Naive thymus-derived CD4-positive, alpha-beta T cell (primary cell): ENCODE measurements around the gene FSIP1. TPM values are rescaled to one million over a fixed set of nuclear protein-coding genes. Genes with fewer than 3 reads are reported as not detected.

ENCODE experiments used
- ATAC-seq: fragments of 150-1000 bp; cut with Tn5 transposase; 2 replicates; pipeline ENCODE4 v1.10.0; 2021; ENCODE audit warnings: mild to moderate bottlenecking, moderate library complexity
- CTCF ChIA-PET: fragments of 350-600 bp; sonication (Branson Sonifier 250); formaldehyde crosslinking; loops from one replicate; lab custom pipeline; 2021; ENCODE audit warnings: antibody characterized with exemption; lab: Charles Lee
- POLR2A ChIA-PET: fragments of 350-600 bp; sonication (Branson Sonifier 250); formaldehyde crosslinking; loops from one replicate; lab custom pipeline; 2021; ENCODE audit warnings: antibody characterized with exemption, inconsistent platforms; lab: Charles Lee
- DNase-seq, 9 donors: peaks; one replicate each; pipeline versions ENCODE4 v3.0.0 to v3.0.0-alpha.2; 2020 to 2022; ENCODE audit warnings: mixed read lengths in 1 of 9
- H3K27ac ChIP-seq: one replicate; pipeline ENCODE4 v1.7.0; 2013; ENCODE audit warnings: mild to moderate bottlenecking, low read depth, low read length, moderate library complexity
- H3K27me3 ChIP-seq, 2 donors: one replicate each; pipeline ENCODE4 v1.7.0; 2013; ENCODE audit warnings: low read length in 2 of 2, mild to moderate bottlenecking in 2 of 2, moderate library complexity in 2 of 2; ENCODE audit not compliant: control insufficient read depth in 2 of 2, insufficient read depth in 2 of 2
- H3K36me3 ChIP-seq, 3 experiments: 1 replicate in 2 of 3; 2 replicates in 1 of 3; pipeline ENCODE4 v1.7.0; 2013; ENCODE audit warnings: low read length in 3 of 3, mild to moderate bottlenecking in 3 of 3, moderate library complexity in 1 of 3; ENCODE audit not compliant: insufficient read depth in 3 of 3, control insufficient read depth in 2 of 3
- H3K4me1 ChIP-seq, 2 donors: one replicate each; pipeline ENCODE4 v1.7.0; 2013; ENCODE audit warnings: low read length in 2 of 2, mild to moderate bottlenecking in 2 of 2, moderate library complexity in 1 of 2; ENCODE audit not compliant: control insufficient read depth in 2 of 2, insufficient read depth in 2 of 2
- H3K4me3 ChIP-seq: 2 replicates; pipeline ENCODE4 v1.7.0; 2013; ENCODE audit warnings: mild to moderate bottlenecking, low read length
- H3K9me3 ChIP-seq, 3 experiments: 1 replicate in 2 of 3; 2 replicates in 1 of 3; pipeline ENCODE4 v1.7.0; 2013; ENCODE audit warnings: low read length in 3 of 3; ENCODE audit not compliant: control insufficient read depth in 2 of 3
- H3K27ac Mint-ChIP-seq, 9 donors: one replicate each; pipeline ENCODE4 v1.8.0; 2020 to 2022; ENCODE audit warnings: mixed read lengths in 9 of 9, mild to moderate bottlenecking in 8 of 9, moderate library complexity in 5 of 9, inconsistent platforms in 2 of 9
- H3K27me3 Mint-ChIP-seq, 5 donors: one replicate each; pipeline ENCODE4 v1.8.0; 2021 to 2022; ENCODE audit warnings: mixed read lengths in 5 of 5, mild to moderate bottlenecking in 1 of 5
- H3K36me3 Mint-ChIP-seq, 5 donors: one replicate each; pipeline ENCODE4 v1.8.0; 2020 to 2022; ENCODE audit warnings: mixed read lengths in 5 of 5, mild to moderate bottlenecking in 3 of 5, inconsistent platforms in 1 of 5
- H3K4me1 Mint-ChIP-seq, 7 donors: one replicate each; pipeline ENCODE4 v1.8.0; 2020 to 2022; ENCODE audit warnings: mixed read lengths in 7 of 7, mild to moderate bottlenecking in 3 of 7, inconsistent platforms in 1 of 7
- H3K4me3 Mint-ChIP-seq, 10 donors: one replicate each; pipeline ENCODE4 v1.8.0; 2020 to 2022; ENCODE audit warnings: mild to moderate bottlenecking in 10 of 10, mixed read lengths in 10 of 10, moderate library complexity in 6 of 10, inconsistent platforms in 2 of 10
- H3K9me3 Mint-ChIP-seq, 11 donors: one replicate each; pipeline ENCODE4 v1.8.0; 2020 to 2022; ENCODE audit warnings: mixed read lengths in 11 of 11, mild to moderate bottlenecking in 4 of 11, inconsistent platforms in 1 of 11, moderate library complexity in 1 of 11
- intact Hi-C, 2 donors: fragments of 100-400 bp; cut with micrococcal nuclease; formaldehyde crosslinking; loops; one replicate each; pipeline ENCODE4 v1.15.1; 2023
- polyA plus RNA-seq, 2 donors: library from polyadenylated mRNA; unstranded; fragments of 300-500 nt; fragmentation: Illumina TruSeq; gene quantifications; one replicate each; pipeline ENCODE4 v1.2.3, GENCODE V29; 2021
- total RNA-seq, 6 experiments: library from RNA in 5 of 6; stranded (reverse) in 5 of 6; gene quantifications; 1 replicate in 5 of 6; 2 replicates in 1 of 6; pipeline ENCODE4 v1.2.3 and lab custom pipeline; 2021 to 2026

Gene FSIP1
- total and polyA plus RNA-seq, 7 experiments from 2014 or later, result 0.14 to 0.51 (median 0.26) TPM; not detected in 1

- CTCF ChIA-PET, result no interaction called here
- no peak for ATAC-seq
- Mint-ChIP-seq H3K27ac (no peak overlapping the region), H3K27me3 (peaks cover 9 to 18% (median 15%) of the 10 kb centered on the region in 5 donors), H3K4me3 (no peak overlapping the region), H3K9me3 (peaks cover 0 to 3% (median 0%) of the 10 kb centered on the region in 11 donors), H3K4me1 (peaks cover 0 to 2% (median 0%) of the 10 kb centered on the region in 7 donors), H3K36me3 (no peaks in the 10 kb centered on the region)
- H3K4me3 ChIP-seq, result no peak overlapping the region
- POLR2A ChIA-PET, result no interaction called here
- H3K9me3 ChIP-seq, result no peaks in the 10 kb centered on the region
- intact Hi-C loops, result no loop called here
- no peak for DNase-seq
- H3K27me3 ChIP-seq, result no peaks in the 10 kb centered on the region
- H3K27ac ChIP-seq, result no peak overlapping the region
- H3K36me3 ChIP-seq, result no peaks in the 10 kb centered on the region
- H3K4me1 ChIP-seq, result no peaks in the 10 kb centered on the region
Measured at GRCh38 chr15:39554746-39555387, 227.8 kb downstream of the FSIP1 start.

GRCh38 chr15:39553947-39554693, 228.5 kb downstream of the FSIP1 start:
- Histone ChIP-seq H3K36me3 (no peaks in the 10 kb centered on the region), H3K4me3 (no peak overlapping the region), H3K27me3 (no peaks in the 10 kb centered on the region), H3K9me3 (no peaks in the 10 kb centered on the region), H3K4me1 (no peaks in the 10 kb centered on the region), H3K27ac (no peak overlapping the region)
- peaks cover 9 to 21% (median 15%) of the 10 kb centered on the region in 5 donors for H3K27me3 Mint-ChIP-seq
- DNase-seq (no peak), ATAC-seq (no peak)
- H3K36me3 Mint-ChIP-seq, result no peaks in the 10 kb centered on the region
- ChIA-PET POLR2A (no interaction called here), CTCF (no interaction called here)
- no peak overlapping the region for H3K4me3 Mint-ChIP-seq
- H3K4me1 Mint-ChIP-seq, result peaks cover 0 to 2% (median 0%) of the 10 kb centered on the region in 7 donors
- H3K9me3 Mint-ChIP-seq, result peaks cover 0 to 3% (median 0%) of the 10 kb centered on the region in 11 donors
- intact Hi-C loops, result no loop called here
- no peak overlapping the region for H3K27ac Mint-ChIP-seq

- Mint-ChIP-seq H3K36me3 (no peaks in the 10 kb centered on the region), H3K27ac (no peak overlapping the region), H3K27me3 (peaks cover 10 to 28% (median 15%) of the 10 kb centered on the region in 5 donors), H3K4me1 (peaks cover 0 to 2% (median 0%) of the 10 kb centered on the region in 7 donors), H3K4me3 (no peak overlapping the region), H3K9me3 (peaks cover 0 to 3% (median 0%) of the 10 kb centered on the region in 11 donors)
- DNase-seq, result no peak
- H3K9me3 ChIP-seq, result no peaks in the 10 kb centered on the region
- no peak overlapping the region for H3K27ac ChIP-seq
- ATAC-seq, result no peak
- no peaks in the 10 kb centered on the region for H3K27me3 ChIP-seq
- intact Hi-C loops, result no loop called here
- H3K4me1 ChIP-seq, result no peaks in the 10 kb centered on the region
- H3K4me3 ChIP-seq, result no peak overlapping the region
- CTCF ChIA-PET, result no interaction called here
- POLR2A ChIA-PET, result no interaction called here
- no peaks in the 10 kb centered on the region for H3K36me3 ChIP-seq
Measured at GRCh38 chr15:39552556-39552955, 230.1 kb downstream of the FSIP1 start.

- peaks cover 0 to 2% (median 0%) of the 10 kb centered on the region in 7 donors for H3K4me1 Mint-ChIP-seq
- H3K36me3 ChIP-seq, result no peaks in the 10 kb centered on the region
- H3K36me3 Mint-ChIP-seq, result no peaks in the 10 kb centered on the region
- H3K27me3 Mint-ChIP-seq, result peaks cover 12 to 30% (median 16%) of the 10 kb centered on the region in 5 donors
- CTCF ChIA-PET, result no interaction called here
- ATAC-seq (no peak), DNase-seq (no peak)
- H3K4me3 Mint-ChIP-seq, result no peak overlapping the region
- H3K27ac Mint-ChIP-seq, result no peak overlapping the region
- H3K4me1 ChIP-seq, result no peaks in the 10 kb centered on the region
- POLR2A ChIA-PET, result no interaction called here
- no peak overlapping the region for H3K27ac ChIP-seq
- no peaks in the 10 kb centered on the region for H3K9me3 ChIP-seq
- H3K9me3 Mint-ChIP-seq, result peaks cover 0 to 2% (median 0%) of the 10 kb centered on the region in 11 donors
- intact Hi-C loops, result no loop called here
- no peak overlapping the region for H3K4me3 ChIP-seq
- H3K27me3 ChIP-seq, result no peaks in the 10 kb centered on the region
Measured at GRCh38 chr15:39551476-39551875, 231.2 kb downstream of the FSIP1 start.

Other genes with a start within 250 kb of the FSIP1 start
- gene THBS1, start 201.8 kb downstream of the FSIP1 start, total RNA-seq, result 10 to 100 TPM in 2 of 5 experiments, 1 to 10 TPM in 3; 1.3 to 68.4 (median 8.5) TPM
- gene THBS1, start 201.8 kb downstream of the FSIP1 start, polyA plus RNA-seq, result not detected
- gene GPR176, start 137.4 kb upstream of the FSIP1 start, total RNA-seq, result under 1 TPM in 1 of 5 experiments, not detected in 4; 0.07 TPM
- gene GPR176, start 137.4 kb upstream of the FSIP1 start, polyA plus RNA-seq, result not detected
- 10 to 100 TPM; 14.9 to 34.7 (median 15.5) TPM for gene EIF2AK4, start 151.3 kb upstream of the FSIP1 start, total RNA-seq
- gene EIF2AK4, start 151.3 kb upstream of the FSIP1 start, polyA plus RNA-seq, result 10 to 100 TPM; 12.7 to 21.1 TPM